Tibial nerve (tissue), 4 donors: ENCODE data around the gene KIF15. TPM values are rescaled to one million over a fixed set of nuclear protein-coding genes. Genes with fewer than 3 reads are reported as not detected.
"Not testable (repeated sequence)": the region's sequence is repeated elsewhere in the genome, so short reads cannot be mapped to it uniquely, and the experiment has no call there.

Source experiments
- DNase-seq, 2 donors: peaks; one replicate each; pipeline ENCODE4 v3.0.0-alpha.2; 2019; ENCODE audit warnings: low spot score in 2 of 2
- H3K27ac ChIP-seq, 4 donors: fragments of 200-600 bp; sonication (generic) in 3 of 4; one replicate each; pipeline ENCODE4 v1.5.1; 2017 to 2019; ENCODE audit warnings: mild to moderate bottlenecking in 1 of 4
- H3K27me3 ChIP-seq, 2 donors: fragments of 200-600 bp; sonication (generic) in 1 of 2; one replicate each; pipeline versions ENCODE4 v1.5.1 to v1.6.0; 2017 to 2019
- H3K36me3 ChIP-seq, 3 donors: fragments of 200-600 bp; sonication (generic); one replicate each; pipeline ENCODE4 v1.5.1; 2018 to 2019
- H3K4me1 ChIP-seq, 4 donors: fragments of 200-600 bp; sonication (generic) in 3 of 4; one replicate each; pipeline ENCODE4 v1.5.1; 2017 to 2019
- H3K4me3 ChIP-seq, 4 donors: fragments of 200-600 bp; sonication (generic) in 3 of 4; one replicate each; pipeline ENCODE4 v1.5.1; 2017 to 2019; ENCODE audit warnings: mild to moderate bottlenecking in 1 of 4, moderate library complexity in 1 of 4
- H3K9me3 ChIP-seq, 4 donors: fragments of 200-600 bp; sonication (generic) in 3 of 4; one replicate each; pipeline ENCODE4 v1.5.1; 2017 to 2019
- CTCF ChIP-seq, 5 experiments: fragments of 200-600 bp in 3 of 5; fragments of 450-650 bp in 2 of 5; sonication (generic) in 3 of 5; IDR thresholded peaks; one replicate each; pipeline ENCODE4 v1.5.1; 2016 to 2019; ENCODE audit warnings: antibody characterized with exemption in 5 of 5, mild to moderate bottlenecking in 3 of 5, moderate library complexity in 2 of 5
- EP300 ChIP-seq, 2 donors: sonication (generic); formaldehyde crosslinking; IDR thresholded peaks; one replicate each; pipeline ENCODE4 v1.6.1; 2017; ENCODE audit warnings: antibody characterized with exemption in 2 of 2, mild to moderate bottlenecking in 1 of 2
- POLR2A ChIP-seq, 2 donors: fragments of 450-650 bp; IDR thresholded peaks; one replicate each; pipeline ENCODE4 v1.6.1; 2017; ENCODE audit warnings: antibody characterized with exemption in 2 of 2, mild to moderate bottlenecking in 2 of 2, moderate library complexity in 2 of 2
- WGBS, 2 donors: methylation state at CpG; one replicate each; pipeline ENCODE4 v1.1.5; 2018; 5-methylcytosine and 5-hydroxymethylcytosine counted together
- total RNA-seq, 4 donors: library from RNA; depleted of rRNA; stranded (reverse); fragments of >200 nt; gene quantifications; one replicate each; pipeline ENCODE4 v1.1.0, GENCODE V29; 2016

The KIF15 gene
- total RNA-seq, 4 donors from 2014 or later, result 0.60 to 0.87 (median 0.71) TPM

GRCh38 chr3:44795197-44795596, 33.6 kb downstream of the KIF15 start:
- Histone ChIP-seq H3K27me3 (no peaks in the 10 kb centered on the region), H3K36me3 (no peaks in the 10 kb centered on the region), H3K9me3 (no peaks in the 10 kb centered on the region), H3K4me1 (no peaks in the 10 kb centered on the region), H3K4me3 (no peak overlapping the region), H3K27ac (no peak overlapping the region)
- 85 to 91% methylated on average over 4 of the region's 4 CpGs for WGBS, 2 donors
- TF ChIP-seq POLR2A (IDR thresholded peaks at IDR 0.05), result no peak
- no peak for TF ChIP-seq EP300 (IDR thresholded peaks at IDR 0.05)
- no peak for TF ChIP-seq CTCF (IDR thresholded peaks at IDR 0.05)
- no peak for DNase-seq

- DNase-seq, result no peak
- Histone ChIP-seq H3K9me3 (no peaks in the 10 kb centered on the region), H3K27ac (no peak overlapping the region), H3K4me3 (no peak overlapping the region), H3K27me3 (no peaks in the 10 kb centered on the region), H3K4me1 (no peaks in the 10 kb centered on the region), H3K36me3 (no peaks in the 10 kb centered on the region)
- TF ChIP-seq CTCF (IDR thresholded peaks at IDR 0.05) (no peak), EP300 (IDR thresholded peaks at IDR 0.05) (no peak)
- 75 to 81% methylated on average over 2 of the region's 2 CpGs for WGBS, 2 donors
Measured at GRCh38 chr3:44802011-44802410, 40.4 kb downstream of the KIF15 start.

GRCh38 chr3:44803298-44803697, 41.7 kb downstream of the KIF15 start:
- H3K9me3 ChIP-seq, result no peaks in the 10 kb centered on the region
- no peaks in the 10 kb centered on the region for H3K27me3 ChIP-seq
- TF ChIP-seq EP300 (IDR thresholded peaks at IDR 0.05) (no peak), CTCF (IDR thresholded peaks at IDR 0.05) (no peak), POLR2A (IDR thresholded peaks at IDR 0.05) (no peak)
- no peak overlapping the region for H3K27ac ChIP-seq
- no peak for DNase-seq
- H3K4me3 ChIP-seq, result no peak overlapping the region
- WGBS, 2 donors, result 95 to 97% methylated on average over 2 of the region's 2 CpGs
- no peaks in the 10 kb centered on the region for H3K36me3 ChIP-seq
- no peaks in the 10 kb centered on the region for H3K4me1 ChIP-seq

- Histone ChIP-seq H3K27me3 (no peaks in the 10 kb centered on the region), H3K4me3 (no peak overlapping the region), H3K36me3 (no peaks in the 10 kb centered on the region), H3K27ac (no peak overlapping the region), H3K4me1 (no peaks in the 10 kb centered on the region), H3K9me3 (no peaks in the 10 kb centered on the region)
- DNase-seq, result no peak
- no peak for TF ChIP-seq CTCF (IDR thresholded peaks at IDR 0.05)
- TF ChIP-seq POLR2A (IDR thresholded peaks at IDR 0.05), result no peak
- no peak for TF ChIP-seq EP300 (IDR thresholded peaks at IDR 0.05)
- WGBS, 2 donors, result 94 to 97% methylated on average over 2 of the region's 2 CpGs
Measured at GRCh38 chr3:44805960-44806359, 44.4 kb downstream of the KIF15 start.

GRCh38 chr3:44814751-44815150, 53.2 kb downstream of the KIF15 start:
- WGBS, 2 donors, result 94 to 95% methylated on average over 6 of the region's 6 CpGs
- TF ChIP-seq EP300 (IDR thresholded peaks at IDR 0.05), result no peak
- TF ChIP-seq POLR2A (IDR thresholded peaks at IDR 0.05), result no peak
- no peak for TF ChIP-seq CTCF (IDR thresholded peaks at IDR 0.05)
- H3K36me3 ChIP-seq, result no peaks in the 10 kb centered on the region
- no peak overlapping the region for H3K27ac ChIP-seq
- no peaks in the 10 kb centered on the region for H3K4me1 ChIP-seq
- DNase-seq, result no peak
- H3K4me3 ChIP-seq, result no peak overlapping the region
- H3K9me3 ChIP-seq, result no peaks in the 10 kb centered on the region
- H3K27me3 ChIP-seq, result no peaks in the 10 kb centered on the region

GRCh38 chr3:44816334-44816733, 54.7 kb downstream of the KIF15 start:
- not testable (repeated sequence) for H3K4me1 ChIP-seq, H3K27me3 ChIP-seq, DNase-seq, H3K4me3 ChIP-seq, H3K27ac ChIP-seq, H3K9me3 ChIP-seq, H3K36me3 ChIP-seq
- WGBS, 2 donors, result 88 to 98% methylated on average over 2 of the region's 2 CpGs

- H3K9me3 ChIP-seq, H3K4me3 ChIP-seq, H3K27ac ChIP-seq, H3K4me1 ChIP-seq, H3K36me3 ChIP-seq, DNase-seq, H3K27me3 ChIP-seq: not testable (repeated sequence)
- WGBS, 2 donors, result 96 to 98% methylated on average over 19 to 26 of the region's 34 CpGs
Measured at GRCh38 chr3:44821206-44821605, 59.6 kb downstream of the KIF15 start.
